GM19240 (cell line): ENCODE data around the gene PRKACB.
"Not testable (repeated sequence)": the region's sequence is repeated elsewhere in the genome, so short reads cannot be mapped to it uniquely, and the experiment has no call there.

ENCODE experiments used
- DNase-seq: peaks from one replicate; pipeline ENCODE4 v3.0.0; 2011; ENCODE audit warnings: low spot score; ENCODE audit not compliant: insufficient read length

PRKACB gene

GRCh38 chr1:84265867-84266266 is 121.8 kb downstream of the PRKACB start:
- DNase-seq: no peak

GRCh38 chr1:84266748-84267147 is 122.7 kb downstream of the PRKACB start:
- no peak for DNase-seq

GRCh38 chr1:84267476-84267875 is 123.4 kb downstream of the PRKACB start:
- no peak for DNase-seq

- DNase-seq: no peak
Observed at GRCh38 chr1:84268346-84268745, 124.3 kb downstream of the PRKACB start.

- DNase-seq: no peak
Observed at GRCh38 chr1:84269306-84269705, 125.2 kb downstream of the PRKACB start.

- no peak for DNase-seq
Observed at GRCh38 chr1:84271441-84272151, 127.5 kb downstream of the PRKACB start.

- DNase-seq: no peak
Observed at GRCh38 chr1:84272401-84272800, 128.3 kb downstream of the PRKACB start.

GRCh38 chr1:84277343-84278059 is 133.4 kb downstream of the PRKACB start:
- DNase-seq: no peak

- DNase-seq: no peak
Observed at GRCh38 chr1:84278905-84279304, 134.8 kb downstream of the PRKACB start.

- no peak for DNase-seq
Observed at GRCh38 chr1:84280912-84281311, 136.8 kb downstream of the PRKACB start.

GRCh38 chr1:84282780-84283333 is 138.8 kb downstream of the PRKACB start:
- DNase-seq: no peak

- no peak for DNase-seq
Observed at GRCh38 chr1:84283381-84283780, 139.3 kb downstream of the PRKACB start.

GRCh38 chr1:84286071-84286470 is 142.0 kb downstream of the PRKACB start:
- DNase-seq: no peak

- not testable (repeated sequence) for DNase-seq
Observed at GRCh38 chr1:84287389-84287788, 143.3 kb downstream of the PRKACB start.
